HL-60 (cell line): ENCODE results near the gene MYOCD.

Experiments used
- CTCF ChIP-seq: IDR thresholded peaks from one replicate; pipeline ENCODE4 v1.5.1; 2011; ENCODE audit warnings: low read length, control low read depth, inconsistent platforms; ENCODE audit not compliant: insufficient read depth
- POLR2AphosphoS5 ChIP-seq: IDR thresholded peaks from 2 replicates; pipeline ENCODE4 v1.6.1; 2012; ENCODE audit warnings: low read depth
- REST ChIP-seq: IDR thresholded peaks from 2 replicates; pipeline ENCODE4 v1.6.1; 2012; ENCODE audit warnings: low read depth; ENCODE audit not compliant: insufficient replicate concordance
- SPI1 ChIP-seq: IDR thresholded peaks from 2 replicates; pipeline ENCODE4 v1.6.1; 2012; ENCODE audit warnings: low read depth, mild to moderate bottlenecking, borderline replicate concordance

- TF ChIP-seq POLR2AphosphoS5 = no peak
- no peak for TF ChIP-seq CTCF
- TF ChIP-seq REST = no peak
- no peak for TF ChIP-seq SPI1
These were observed 56.6 kb downstream of the MYOCD start for GRCh38 chr17:12722282-12722681.
